Fibroblast of peridontal ligament (primary cell): ENCODE data around the gene SMAD4.
"Not testable (repeated sequence)": the region's sequence is repeated elsewhere in the genome, so short reads cannot be mapped to it uniquely, and the experiment has no call there.

Experiments
- DNase-seq: peaks from one replicate; pipeline ENCODE4 v3.0.0-alpha.2; 2010; ENCODE audit errors: extremely low read depth

SMAD4 gene

DNA sequence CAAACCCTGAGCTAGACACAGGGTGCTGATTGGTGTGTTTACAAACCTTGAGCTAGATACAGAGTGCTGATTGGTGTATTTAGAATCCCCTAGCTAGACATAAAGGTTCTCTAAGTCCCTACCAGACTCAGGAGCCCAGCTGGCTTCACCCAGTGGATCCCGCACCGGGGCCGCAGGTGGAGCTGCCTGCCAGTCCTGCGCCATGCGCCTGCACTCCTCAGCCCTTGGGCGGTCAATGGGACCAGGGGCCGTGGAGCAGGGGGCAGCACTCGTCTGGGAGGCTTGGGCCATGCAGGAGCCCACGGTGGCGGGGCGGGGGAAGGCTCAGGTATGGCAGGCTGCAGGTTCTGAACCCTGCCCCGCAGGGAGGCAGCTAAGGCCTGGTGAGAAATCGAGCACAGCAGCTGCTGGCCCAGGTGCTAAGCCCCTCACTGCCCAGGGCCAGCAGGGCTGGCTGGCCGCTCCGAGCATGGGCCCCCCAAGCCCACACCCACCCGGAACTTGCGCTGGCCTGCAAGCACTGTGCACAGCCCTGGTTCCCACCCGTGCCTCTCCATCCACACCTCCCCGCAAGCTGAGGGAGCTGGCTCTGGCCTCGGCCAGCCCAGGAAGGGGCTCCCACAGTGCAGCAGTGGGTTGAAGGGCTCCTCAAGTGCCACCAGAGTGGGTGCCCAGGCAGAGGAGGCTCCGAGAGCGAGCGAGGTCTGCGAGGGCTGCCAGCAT lies 81.8 kb downstream of the SMAD4 start:
- not testable (repeated sequence) for DNase-seq

GRCh38 chr18:51116996-51117395 lies 87.0 kb downstream of the SMAD4 start:
- not testable (repeated sequence) for DNase-seq

DNA sequence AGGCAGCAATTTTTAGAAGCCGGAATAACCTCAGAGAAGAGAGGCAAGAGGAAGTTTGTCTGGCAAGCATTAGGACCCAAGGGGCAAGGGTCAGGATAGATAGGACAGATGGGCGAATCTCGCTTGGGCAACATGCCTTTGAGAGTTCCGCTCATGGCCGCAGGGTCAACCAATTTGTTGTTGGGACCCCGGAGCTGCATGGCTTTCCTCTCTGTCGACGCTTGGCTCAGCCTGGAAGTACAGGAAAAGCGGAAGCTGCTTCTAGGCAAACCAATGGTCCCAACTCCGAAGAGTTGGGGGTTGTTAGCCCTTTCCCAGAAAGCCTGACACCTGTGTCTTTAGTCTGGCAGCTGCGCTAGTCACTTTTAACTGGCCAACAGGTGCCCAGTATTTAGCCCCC lies 89.5 kb downstream of the SMAD4 start:
- DNase-seq: not testable (repeated sequence)

- not testable (repeated sequence) for DNase-seq
Measured at GRCh38 chr18:51119976-51120375, 90.0 kb downstream of the SMAD4 start.

- no peak for DNase-seq
Measured at GRCh38 chr18:51120809-51121596, 91.0 kb downstream of the SMAD4 start.

GRCh38 chr18:51121597-51121857 lies 91.5 kb downstream of the SMAD4 start:
- DNase-seq: no peak

DNA sequence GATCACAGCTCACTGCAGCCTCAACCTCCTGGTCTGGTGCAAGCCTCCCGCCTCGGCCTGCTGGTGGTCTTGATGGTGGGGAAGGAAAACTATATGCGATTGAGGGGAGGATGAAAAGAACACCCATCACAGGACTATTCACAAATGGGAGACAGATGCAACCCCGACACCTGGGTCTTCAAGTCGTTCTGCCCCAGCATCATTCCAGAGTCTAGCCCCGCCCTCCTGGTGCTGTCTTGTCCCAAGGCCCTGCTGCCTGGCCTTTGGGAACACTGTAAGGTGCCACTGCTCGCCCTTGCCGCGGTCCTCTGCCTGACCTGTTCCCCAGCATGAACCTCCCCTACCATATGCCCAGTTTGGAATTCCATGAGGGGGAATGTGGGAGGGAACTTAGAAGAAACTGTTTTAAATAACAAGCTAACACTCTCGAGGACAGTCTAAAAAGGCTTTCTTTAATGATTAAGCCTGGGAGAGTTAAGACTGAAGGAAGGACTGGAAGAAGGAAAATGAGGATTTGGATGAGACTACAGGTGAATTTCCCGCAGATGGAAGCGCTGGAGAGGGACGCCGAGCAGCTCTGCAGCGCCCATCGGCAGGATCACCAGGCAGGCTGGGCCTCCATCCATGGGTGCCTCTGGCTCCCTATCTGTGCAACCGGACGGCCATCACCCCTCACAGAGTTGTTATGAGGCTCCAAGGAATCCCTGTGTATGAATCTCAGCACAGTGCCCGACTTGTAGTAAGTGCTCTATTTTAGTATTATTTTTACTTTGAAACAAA lies 92.4 kb downstream of the SMAD4 start:
- DNase-seq: no peak

DNA sequence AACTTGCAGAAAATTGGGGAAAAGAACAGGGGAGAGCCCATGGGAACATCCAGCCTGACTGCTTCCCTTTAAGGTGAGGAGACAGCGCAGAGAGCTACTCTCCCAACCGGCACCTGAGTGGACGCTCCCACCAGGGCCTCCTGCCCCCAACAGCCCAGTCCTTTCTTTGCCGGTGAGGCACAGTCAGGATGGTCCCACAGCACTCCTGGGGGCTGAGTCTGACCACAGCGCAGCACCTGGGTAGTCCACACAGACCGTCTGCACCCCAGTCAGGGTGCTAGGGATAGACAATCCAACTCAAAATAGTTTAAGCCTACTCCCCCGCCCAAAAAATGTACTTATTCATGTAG lies 93.0 kb downstream of the SMAD4 start:
- DNase-seq: no peak

- DNase-seq: no peak
Measured at GRCh38 chr18:51123481-51123880, 93.5 kb downstream of the SMAD4 start.

GRCh38 chr18:51123936-51124486 lies 94.0 kb downstream of the SMAD4 start:
- no peak for DNase-seq

DNA sequence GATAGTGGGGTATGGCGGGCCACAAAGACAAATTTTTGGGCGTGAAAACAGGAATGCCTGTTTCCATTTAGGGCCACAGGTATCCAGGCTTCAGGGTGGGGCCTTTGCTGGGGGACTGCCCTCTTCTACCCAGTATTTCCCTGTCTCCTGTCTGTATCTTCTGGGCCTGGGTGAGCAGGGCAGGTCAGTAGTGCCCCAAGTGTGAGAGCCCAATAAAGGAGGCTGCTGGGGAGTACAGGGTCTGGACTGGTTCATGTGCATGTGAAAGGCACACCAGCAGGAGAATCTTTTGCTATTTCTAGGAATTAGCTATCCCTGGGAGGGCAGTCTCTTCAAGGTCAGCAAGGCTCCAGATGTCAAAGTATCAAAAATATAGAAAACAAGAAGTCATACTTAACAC lies 96.0 kb downstream of the SMAD4 start:
- DNase-seq: no peak

GRCh38 chr18:51127664-51128063 lies 97.7 kb downstream of the SMAD4 start:
- no peak for DNase-seq

DNA sequence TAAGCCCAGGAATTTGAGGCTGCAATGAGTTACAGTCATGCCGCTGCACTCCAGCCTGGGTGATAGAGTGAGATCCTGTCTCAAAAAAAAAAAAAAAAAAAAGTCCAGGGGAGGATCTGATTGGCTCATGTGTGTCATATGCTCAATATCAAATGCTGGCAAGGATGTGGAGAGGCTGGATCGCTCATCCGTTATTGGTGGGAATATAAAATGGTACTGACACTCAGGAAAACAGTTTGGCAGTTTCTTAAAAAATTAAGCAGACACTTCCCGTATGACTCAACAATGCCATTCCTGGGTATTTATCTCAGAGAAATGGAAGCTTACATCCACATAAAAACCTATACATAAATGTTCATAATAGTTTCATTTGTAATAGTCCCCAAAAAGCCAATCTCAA lies 98.5 kb downstream of the SMAD4 start:
- DNase-seq: no peak

- DNase-seq: no peak
Measured at GRCh38 chr18:51132256-51132935, 102.4 kb downstream of the SMAD4 start.

DNA sequence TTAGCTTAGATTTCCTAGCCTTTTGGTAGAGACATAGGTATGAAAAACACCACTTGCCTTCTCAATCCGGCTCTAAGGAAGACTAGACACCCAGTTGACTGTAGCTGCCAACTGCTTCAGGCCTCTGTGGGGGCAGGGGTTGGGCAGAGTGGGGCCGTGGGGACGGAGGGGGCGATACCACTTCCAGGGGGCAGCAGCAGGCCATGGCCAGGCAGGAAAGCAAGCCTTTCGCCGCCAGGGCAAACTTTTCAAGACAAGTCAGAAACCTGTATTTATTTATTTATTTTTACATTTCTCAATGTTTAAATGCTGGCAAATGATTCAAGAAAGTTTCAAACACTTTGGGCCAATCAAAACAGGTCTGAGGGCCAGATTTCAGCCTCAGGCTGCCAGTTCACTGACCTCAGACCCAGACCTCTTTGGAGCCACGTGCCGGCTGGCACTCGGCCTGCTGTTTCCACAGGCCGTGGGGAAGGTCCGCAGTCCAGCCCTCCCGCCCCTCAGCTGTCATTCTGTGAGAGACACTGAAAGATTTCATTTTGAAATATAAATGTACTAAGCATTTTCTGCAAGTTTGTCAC lies 103.7 kb downstream of the SMAD4 start:
- DNase-seq: no peak
